HG03565 (cell line): ENCODE data around the gene EEF1A1.
"Not testable (repeated sequence)": the region's sequence is repeated elsewhere in the genome, so short reads cannot be mapped to it uniquely, and the experiment has no call there.

Experiments used
- ATAC-seq: cut with Tn5 transposase; IDR thresholded peaks from one replicate; pipeline ENCODE4 v1.9.1; 2021; ENCODE audit warnings: mild to moderate bottlenecking, moderate library complexity; ENCODE audit not compliant: unreplicated experiment

The EEF1A1 gene

GRCh38 chr6:73520688-73521350 is at the start of gene EEF1A1:
Gene EEF1A1 (minus strand): TSS chr6:73521032. CDS start chr6:73520026, 1,006 bp downstream.
- ATAC-seq = peak; percentile 44

DNA sequence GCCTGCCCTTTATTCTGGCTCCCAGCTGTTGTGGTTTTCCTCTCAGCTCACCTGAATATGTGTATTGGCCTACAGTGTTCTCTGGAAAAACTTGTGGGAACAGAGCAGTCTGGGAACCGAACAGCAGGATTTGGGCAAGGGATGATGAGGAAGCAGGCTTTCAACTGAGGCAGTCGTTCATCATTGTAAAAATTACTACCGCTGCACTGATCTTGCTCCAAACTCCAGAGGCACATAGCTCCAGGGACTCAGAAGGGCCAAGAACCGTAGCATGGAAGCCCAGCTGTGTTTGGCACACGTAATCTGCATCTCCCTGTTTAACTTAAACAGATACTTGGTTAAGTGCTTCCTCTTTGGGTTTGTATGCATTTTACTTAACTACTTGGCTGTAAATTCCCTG is 48.3 kb upstream of the EEF1A1 start:
- no peak for ATAC-seq

GRCh38 chr6:73566954-73567591 is 46.2 kb upstream of the EEF1A1 start:
- no peak for ATAC-seq

DNA sequence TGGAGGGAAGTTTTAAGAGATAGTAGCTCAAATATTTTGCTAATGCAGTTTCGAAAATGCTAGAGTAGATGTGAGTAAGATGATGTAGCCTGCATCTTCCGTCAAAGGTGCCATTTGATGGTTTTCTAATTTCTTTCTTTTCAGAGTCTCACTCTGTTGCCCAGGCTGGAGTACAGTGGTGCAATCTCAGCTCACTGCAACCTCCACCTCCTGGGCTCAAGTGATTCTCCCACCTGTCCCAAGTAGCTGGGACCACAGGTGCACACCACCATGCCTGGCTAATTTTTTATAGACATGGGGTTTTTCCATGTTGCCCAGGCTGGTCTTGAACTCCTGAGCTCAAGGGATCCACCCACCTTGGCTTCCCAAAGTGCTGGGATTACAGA is 45.6 kb upstream of the EEF1A1 start:
- ATAC-seq = not testable (repeated sequence)

DNA sequence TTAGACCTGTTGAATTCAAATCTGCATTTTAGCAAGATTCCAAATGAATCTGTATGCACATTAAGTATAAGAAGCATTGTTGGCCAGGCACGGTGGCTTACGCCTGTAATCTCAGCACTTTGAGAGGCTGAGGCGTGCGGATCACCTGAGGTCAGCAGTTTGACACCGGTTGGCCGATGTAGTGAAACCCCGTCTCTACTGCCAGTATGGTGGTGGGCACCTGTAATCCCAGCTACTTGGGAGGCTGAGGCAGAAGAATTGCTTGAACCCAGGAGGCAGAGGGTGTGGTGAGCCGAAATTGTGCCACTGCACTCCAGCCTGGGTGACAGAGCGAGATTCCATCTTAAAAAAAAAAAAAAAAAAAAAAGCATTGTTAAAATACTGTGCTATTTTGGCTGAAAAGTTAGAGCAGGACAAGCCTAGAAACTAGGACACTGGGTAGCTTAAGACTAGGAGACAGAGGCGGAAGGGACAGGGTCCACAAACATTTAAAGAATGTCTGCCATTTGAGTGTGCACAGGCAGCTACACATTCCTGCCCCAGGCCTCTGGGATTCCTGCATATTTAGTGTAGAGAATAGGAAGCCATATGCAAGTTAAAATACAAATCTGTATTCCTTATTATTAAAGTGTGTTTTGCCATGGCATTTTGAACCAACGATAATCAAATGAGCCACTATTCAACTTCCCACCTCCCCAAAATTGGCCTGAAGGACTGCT is 45.1 kb upstream of the EEF1A1 start:
- no peak for ATAC-seq

- no peak for ATAC-seq
Measured at GRCh38 chr6:73564578-73565345, 43.9 kb upstream of the EEF1A1 start.

DNA sequence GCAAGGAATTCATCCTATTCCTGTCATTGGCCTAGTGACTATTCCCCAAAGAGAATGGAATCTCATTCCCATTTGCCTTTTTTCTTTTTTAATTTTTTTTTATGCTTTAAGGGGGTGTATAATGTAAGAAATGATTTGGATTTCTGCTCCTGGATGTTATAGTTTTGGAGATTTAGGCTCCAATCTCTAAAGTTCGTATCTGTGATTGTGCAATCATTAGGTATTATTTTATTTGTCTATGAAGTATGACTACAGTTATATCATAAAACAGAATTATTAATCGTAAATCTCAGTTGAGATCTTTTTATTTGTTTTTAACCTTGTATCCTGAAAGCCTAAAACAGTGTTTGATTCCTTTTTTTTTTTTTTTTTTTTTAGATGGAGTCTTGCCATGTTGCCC is 41.7 kb upstream of the EEF1A1 start:
- no peak for ATAC-seq

GRCh38 chr6:73560853-73561407 is 40.1 kb upstream of the EEF1A1 start:
- peak; percentile 44 for ATAC-seq

DNA sequence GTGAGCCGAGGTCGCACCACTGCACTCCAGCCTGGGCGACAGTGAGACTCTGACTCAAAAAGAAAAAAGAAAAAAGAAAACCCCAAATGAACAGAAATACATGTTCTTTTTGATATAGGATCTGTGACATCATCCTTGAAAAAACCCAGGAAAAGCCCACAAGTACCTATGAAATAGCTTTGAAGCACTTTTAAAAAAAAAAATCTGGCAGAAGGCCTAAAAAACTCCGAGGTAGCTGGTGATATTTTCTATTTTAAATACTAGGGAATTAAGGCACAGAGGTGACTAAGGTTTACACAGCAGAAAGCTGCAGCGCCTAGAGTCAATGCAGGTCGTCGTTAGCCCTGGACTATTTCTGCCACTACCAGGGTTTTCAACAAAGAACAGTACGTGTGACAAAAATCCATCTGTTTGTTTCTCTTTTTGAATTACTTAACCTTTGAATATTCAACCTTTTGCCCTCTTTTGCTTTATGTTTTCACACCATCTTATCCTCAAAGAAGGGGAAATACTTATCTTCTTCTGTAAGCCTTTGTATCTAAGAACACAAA is 39.4 kb upstream of the EEF1A1 start:
- peak; percentile 28 for ATAC-seq

DNA sequence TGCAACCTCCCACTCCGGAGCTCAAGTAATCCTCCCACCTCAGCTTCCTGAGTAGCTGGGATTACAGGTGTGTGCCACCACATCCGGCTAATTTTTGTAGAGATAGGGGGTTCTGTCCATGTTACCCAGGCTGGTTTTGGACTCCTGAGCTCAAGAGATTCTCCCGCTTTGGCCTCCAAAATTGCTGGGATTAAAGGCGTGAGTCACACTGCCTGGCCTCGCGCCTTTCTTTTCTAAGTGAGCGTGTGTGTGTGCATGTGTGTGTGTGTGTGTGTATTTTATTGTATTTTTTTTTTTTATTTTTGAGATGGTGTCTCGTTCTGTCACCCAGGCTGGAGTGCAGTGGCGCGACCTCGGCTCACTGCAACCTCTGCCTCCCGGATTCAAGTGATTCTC is 38.6 kb upstream of the EEF1A1 start:
- ATAC-seq = not testable (repeated sequence)

- ATAC-seq = no peak
Measured at GRCh38 chr6:73558624-73559398, 38.0 kb upstream of the EEF1A1 start.

- no peak for ATAC-seq
Measured at GRCh38 chr6:73556836-73557235, 36.0 kb upstream of the EEF1A1 start.

GRCh38 chr6:73555380-73555949 is 34.6 kb upstream of the EEF1A1 start:
- not testable (repeated sequence) for ATAC-seq

- not testable (repeated sequence) for ATAC-seq
Measured at GRCh38 chr6:73551115-73551514, 30.3 kb upstream of the EEF1A1 start.

- no peak for ATAC-seq
Measured at GRCh38 chr6:73548458-73549446, 27.9 kb upstream of the EEF1A1 start.

GRCh38 chr6:73547036-73547435 is 26.2 kb upstream of the EEF1A1 start:
- ATAC-seq = no peak

- ATAC-seq = no peak
Measured at GRCh38 chr6:73542891-73543290, 22.1 kb upstream of the EEF1A1 start.

- not testable (repeated sequence) for ATAC-seq
Measured at GRCh38 chr6:73542481-73542880, 21.6 kb upstream of the EEF1A1 start.
